NK-92 (cell line): ENCODE measurements around the gene POLR3F.
"Not testable (repeated sequence)": the region's sequence is repeated elsewhere in the genome, so short reads cannot be mapped to it uniquely, and the experiment has no call there.

Experiments
- DNase-seq: peaks from one replicate; lab custom pipeline; 2025; ENCODE audit not compliant: unreplicated experiment; lab: John Stamatoyannopoulos, UW

Gene POLR3F, protein sequence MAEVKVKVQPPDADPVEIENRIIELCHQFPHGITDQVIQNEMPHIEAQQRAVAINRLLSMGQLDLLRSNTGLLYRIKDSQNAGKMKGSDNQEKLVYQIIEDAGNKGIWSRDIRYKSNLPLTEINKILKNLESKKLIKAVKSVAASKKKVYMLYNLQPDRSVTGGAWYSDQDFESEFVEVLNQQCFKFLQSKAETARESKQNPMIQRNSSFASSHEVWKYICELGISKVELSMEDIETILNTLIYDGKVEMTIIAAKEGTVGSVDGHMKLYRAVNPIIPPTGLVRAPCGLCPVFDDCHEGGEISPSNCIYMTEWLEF

DNA sequence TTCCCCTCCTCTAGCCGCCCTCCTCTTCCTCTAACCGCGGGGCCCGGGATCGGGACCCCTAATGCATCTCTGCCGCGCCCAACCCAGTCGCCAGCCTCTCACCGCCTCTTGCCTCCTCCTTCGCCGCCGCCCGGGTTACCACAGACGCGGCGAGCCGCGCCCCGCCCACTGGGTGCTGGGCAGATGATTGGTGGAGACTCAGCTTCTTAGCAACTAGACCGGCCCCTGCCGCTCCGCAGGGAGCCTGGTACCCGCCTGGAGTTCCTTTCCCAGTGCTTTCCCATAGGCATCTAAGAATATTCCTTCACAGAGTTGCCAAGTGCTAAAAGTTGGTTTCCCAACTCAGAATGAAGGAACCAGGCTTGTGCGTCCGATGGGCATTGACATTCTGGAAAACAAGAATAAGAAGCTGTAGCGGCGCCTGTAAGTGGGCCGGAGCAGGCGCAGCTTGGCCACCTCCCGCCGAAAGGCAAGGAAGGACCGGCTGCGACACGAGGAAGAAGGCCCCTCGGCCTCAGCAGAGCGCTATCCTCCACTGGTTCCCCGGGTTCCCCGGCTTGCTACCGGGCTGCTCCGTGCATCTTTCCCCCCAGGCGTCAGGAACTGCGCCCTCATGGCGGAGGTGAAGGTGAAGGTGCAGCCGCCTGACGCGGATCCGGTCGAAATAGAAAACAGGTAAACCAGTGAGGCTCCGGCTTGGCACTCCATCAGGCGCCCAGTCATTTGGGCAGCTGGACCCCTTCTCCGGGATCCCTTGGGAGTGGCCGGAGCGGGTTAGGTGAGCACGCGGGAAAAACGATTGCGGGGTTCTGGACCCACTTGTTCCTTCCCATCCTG, at the start of gene POLR3F, which contains the start of gene DZANK1:
Gene POLR3F (plus strand): TSS at position 497 of the 837 bp plus-strand sequence. CDS start 117 bp downstream, at position 614.
Gene DZANK1 (minus strand): TSS at position 137 of the 837 bp plus-strand sequence. CDS start 1,672 bp downstream, outside the sequence.
- DNase-seq: peak; percentile 32

DNA sequence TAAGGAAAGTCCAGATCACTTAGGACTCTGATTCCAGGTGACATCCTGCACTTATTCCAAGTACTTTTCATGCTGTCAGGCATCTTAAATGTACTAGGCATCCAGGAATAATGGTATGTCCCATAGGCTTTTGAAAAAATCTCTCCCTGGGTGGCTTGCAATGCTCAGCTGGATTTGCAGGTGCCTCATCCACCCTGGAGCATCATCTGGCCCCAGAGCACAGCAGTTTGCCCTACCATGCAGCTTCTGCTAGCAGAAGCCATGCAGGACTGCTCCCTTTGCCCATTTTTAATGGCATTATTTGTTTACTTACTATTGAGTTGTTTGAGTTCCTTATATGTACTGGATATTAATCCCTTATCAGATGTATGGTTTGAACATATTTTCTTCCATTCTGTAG, 45.6 kb upstream of the POLR3F start:
- DNase-seq: no peak

DNA sequence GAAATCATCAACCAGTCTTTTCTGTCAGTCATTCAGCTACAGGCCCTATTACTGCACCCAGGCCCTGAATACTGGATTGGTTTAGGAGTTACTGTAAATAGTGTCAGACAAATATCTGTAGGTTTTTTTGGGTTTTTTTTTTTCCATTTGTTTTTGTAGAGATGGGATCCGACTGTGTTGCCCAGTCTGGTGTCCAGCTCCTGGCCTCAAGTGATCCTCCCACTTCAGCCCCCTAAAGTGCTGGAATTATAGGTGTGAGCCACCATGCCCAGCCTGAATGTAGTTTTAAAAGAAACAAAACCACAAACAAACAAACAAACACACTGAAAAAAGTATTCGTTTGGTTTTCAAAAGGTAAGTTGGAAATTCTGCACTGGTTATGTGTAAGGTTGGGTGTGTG, 40.0 kb upstream of the POLR3F start:
- no peak for DNase-seq

DNA sequence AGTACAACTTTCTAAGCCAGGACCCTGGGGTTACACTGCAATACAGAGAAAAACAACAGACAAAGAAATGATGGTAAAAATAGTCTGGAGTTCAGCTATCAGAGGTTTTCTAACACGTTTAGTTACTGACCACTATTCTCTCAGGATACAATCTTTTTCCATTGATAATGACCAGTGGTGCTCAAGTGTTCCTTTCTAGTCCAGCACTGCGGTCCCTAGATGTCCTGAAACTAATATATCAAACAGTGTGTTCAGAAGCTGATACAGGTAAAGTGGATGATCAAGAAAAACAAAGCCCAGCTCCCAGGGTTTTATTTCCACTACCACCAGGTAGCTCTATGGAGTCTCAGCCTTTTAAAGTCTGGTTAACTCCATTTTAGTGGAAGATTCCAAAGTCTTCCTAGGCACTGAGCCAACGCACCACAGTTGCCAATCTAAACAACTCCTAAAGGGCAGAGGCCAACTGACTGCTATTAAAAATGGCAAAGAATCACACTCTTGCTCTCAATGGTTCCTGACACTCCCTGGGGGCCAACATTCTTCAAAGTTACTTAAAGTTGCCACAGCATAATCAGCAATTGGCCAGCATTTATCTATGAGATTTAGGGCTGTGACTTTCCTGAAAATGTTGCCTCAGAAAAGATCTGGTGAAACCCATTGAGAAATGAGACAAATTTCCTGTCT, 38.6 kb upstream of the POLR3F start:
- DNase-seq: no peak

DNA sequence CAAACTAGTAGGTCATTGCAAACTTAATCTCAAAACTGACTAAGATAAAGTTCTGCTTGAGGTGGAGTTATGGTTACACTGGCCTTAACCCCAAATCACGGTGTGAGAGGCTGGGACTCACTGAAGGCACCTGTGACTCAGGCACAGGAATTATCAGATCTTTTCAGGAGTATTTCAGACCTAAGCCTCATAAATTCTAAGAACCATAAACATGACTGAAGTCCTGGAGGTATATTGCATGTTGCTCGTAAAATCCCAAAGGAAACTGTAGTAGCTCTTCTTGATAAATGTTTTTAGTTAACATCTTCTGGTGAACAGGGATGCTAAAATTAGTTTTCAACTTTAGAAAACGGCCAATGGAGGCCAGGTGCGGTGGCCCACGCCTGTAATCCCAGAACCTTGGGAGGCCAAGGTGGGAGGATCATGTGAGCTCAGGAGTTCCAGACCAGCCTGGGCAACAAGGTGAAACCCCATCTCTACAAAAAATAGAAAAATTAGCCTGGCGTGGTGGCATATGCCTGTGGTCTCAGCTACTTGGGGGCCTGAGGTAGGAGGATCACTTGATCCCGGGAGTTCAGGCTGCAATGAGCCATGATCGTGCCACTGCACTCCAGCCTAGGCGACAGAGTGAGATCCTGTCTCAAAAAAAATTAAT, 36.9 kb upstream of the POLR3F start:
- no peak for DNase-seq

DNA sequence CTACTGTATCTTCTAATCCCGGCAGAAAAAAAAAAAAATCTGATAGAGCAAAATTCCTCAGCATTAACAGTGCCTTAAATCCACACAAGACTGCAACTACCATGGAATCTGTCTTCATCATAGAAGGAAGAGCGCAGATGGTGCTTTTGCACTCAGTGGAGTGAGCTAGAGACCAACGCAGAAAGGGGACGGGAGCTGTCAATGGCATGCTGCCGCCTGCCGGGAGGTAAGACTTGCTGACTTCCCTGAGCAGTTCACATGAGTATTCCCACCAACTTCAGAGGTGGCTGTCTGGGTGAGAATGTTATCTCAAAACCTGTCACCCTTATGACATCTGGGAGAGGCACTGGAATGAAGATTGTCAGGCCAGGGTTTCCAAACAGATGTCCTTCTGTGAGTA, 36.0 kb upstream of the POLR3F start:
- DNase-seq: no peak

DNA sequence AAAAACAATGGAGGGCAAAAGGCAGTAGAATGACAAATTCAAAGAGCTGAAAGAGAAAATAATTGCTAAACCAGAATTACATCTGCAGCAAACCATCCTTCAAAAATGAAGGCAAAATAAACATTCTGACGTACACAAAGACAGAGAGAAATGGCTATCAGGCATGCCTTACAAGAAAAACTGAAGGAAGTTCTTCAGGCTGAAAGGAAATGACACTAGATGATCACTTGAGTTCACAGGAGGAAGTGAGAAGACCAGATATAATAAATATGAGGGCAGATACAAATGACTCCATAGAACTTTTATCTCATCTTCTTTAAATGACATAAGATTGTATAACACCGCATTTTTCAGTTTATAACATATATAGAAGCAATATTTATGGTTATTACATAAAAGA, 30.3 kb upstream of the POLR3F start:
- no peak for DNase-seq

DNA sequence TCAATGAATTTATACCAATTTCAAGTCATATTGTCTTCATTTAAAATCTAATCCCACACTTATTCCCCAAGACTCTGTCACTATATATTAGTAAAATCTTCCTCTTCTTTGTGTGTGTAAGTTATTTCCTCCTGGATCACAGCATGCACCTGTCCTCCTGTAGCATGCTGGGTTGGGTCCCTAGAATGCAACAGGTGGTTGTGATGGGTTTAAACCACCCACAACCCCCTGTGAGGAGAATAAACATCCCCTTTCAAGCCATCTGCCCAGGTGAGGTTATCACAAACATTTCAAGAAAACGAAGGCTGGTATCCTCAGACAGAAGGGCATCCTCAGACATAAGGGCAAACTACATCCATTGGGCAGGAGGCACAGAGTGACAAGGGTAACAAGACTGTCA, 26.8 kb upstream of the POLR3F start:
- DNase-seq: no peak

DNA sequence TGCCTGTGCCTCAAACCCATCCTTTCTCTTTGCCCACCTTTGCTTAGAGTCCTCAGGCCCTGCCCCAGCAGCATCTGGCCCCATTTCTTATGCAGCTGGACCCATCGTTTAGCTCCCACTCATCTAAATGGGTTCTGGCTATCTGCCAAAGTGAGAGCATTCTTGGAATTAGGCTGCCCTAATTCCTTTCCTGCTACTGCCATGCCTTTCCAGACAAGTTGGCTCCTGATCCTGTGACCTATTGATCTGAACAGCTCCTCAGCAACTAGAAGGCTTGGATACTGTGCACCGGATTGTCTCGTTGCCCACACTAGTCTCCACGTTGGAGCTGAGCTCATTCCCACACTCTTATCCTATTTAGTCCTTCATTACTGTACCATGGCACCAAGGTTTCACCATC, 23.3 kb upstream of the POLR3F start:
- DNase-seq: no peak

DNA sequence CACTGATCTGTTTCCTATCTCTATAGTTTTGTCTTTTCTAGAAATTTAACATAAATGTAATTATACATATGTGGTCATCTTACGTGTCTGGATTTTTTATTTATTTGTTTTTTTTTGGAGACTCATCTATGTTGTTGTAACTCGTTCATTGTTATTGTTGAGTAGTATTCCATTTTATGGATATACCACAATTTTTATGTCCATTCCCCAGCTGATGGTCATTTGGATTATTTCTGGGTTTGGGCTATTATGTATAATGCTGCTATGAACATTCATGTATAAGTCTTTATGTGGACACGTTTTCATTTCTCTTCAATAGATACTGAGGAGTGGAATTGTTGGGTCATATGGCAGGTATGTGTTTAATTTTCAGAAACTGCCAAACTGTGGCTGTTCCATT, 10.6 kb upstream of the POLR3F start:
- no peak for DNase-seq

DNA sequence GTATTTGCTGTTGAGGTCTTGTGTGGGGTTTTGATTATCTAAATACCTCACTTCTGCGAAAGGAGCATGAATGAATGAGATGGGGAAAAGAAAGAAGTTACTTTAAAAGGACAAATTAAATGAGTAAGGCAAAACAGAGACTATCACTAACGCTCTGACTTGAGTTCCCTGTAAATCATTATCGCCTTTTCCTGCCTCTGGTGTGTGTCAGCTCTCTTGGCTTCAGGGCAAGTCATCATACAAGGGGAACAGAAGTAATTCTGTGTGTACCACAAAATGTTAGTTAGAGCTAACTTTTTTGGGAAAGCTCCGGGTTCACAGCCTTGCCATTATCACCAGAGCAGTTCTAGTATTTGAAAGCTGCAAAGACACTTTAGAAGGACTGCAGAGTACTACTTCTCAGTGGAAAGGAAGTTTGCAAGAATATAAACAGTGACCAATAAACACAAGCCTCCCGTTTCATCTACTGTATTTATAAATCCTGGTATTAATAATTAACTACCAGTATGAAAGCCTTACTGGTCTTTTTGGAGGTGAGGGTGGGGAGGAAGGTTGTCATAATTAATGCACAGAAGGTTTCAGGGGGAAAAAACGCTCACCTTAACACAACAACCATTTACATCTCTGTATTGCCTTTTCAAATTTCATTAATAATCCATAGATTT, 1.5 kb upstream of the POLR3F start:
- DNase-seq: no peak

DNA sequence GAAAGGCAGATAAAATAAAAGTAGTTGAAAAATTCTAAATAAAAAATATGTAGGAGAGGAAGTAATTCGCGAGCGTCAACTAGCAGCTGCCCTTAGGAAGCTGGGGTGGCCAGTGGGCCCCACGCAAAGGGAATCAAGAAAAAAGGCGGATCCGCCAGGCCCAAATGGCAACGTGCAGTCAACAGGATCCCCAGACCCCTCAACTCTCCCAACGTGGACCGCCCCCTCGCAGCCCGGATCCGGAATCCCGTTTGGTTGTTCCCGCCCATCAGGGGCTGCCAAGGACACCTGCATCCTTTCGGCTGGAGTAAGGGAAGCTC, 656 bp upstream of the POLR3F start:
- no peak for DNase-seq

DNA sequence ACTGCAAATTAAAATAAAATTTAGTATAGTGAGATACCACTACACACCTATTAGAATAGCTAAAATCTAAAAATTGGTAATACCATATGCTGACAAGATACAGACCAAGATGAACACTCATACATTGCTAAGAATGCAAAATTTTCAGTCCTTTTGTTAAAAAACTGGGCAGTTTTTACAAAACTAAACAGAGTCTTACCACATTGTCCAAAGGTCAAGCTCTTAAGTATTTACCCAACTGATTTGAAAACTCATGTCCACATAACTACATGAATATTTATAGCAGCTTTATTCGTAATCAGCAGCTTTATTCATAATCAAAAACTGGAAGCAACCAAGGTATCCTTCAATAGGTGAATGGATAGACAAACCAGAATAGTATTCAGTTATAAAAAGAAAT, 10.0 kb downstream of the POLR3F start:
- DNase-seq: no peak

DNA sequence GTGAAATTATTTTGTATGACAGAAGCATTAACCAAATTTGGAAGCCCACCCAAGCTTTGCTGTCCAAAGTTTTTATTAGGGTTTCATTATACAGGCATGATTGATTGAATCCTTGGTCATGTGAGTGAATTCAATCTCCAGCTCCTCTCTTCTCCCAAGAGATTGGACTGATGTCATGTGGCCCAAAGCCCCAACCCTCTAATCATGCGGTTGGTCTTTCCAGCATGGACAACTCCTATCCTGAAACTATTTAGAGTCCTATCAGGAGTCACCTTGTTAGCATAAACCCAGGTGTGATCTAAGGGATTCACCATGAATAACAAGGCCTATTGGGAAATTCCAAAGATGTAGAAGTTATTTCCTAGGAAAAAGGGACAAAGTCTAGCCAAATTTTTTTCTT, 10.6 kb downstream of the POLR3F start:
- no peak for DNase-seq

DNA sequence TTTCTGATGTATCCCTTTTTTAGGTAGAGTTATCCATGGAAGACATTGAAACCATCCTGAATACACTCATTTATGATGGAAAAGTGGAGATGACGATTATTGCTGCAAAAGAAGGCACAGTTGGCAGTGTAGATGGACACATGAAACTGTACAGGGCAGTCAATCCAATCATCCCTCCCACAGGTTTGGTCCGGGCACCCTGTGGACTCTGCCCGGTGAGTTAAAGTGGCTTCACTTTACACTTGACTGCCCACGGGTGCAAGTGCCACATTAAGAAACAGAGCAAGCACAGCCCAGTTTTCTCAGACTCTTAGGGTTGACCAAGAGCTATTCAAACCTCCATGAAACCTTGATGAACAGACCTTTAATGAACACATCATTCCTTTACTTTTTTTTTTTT, 14.4 kb downstream of the POLR3F start:
- no peak for DNase-seq

DNA sequence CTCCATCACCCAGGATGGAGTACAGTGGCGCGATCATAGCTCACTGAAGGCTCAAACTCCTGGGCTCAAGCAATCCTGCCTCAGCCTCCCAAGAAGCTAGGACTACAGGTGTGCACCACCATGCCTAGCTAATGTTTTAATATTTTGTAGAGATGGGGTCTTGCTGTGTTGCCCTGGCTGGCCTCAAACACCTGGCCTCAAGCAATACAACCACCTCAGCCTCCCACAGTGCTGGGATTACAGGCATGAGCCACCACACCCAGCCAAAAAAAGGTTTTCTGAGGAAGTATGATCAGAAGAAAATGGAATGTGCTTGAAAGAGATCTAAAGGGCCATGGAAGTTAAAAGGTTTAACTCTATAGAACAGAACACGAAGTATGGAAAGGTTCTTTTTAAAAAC, 21.1 kb downstream of the POLR3F start:
- no peak for DNase-seq

DNA sequence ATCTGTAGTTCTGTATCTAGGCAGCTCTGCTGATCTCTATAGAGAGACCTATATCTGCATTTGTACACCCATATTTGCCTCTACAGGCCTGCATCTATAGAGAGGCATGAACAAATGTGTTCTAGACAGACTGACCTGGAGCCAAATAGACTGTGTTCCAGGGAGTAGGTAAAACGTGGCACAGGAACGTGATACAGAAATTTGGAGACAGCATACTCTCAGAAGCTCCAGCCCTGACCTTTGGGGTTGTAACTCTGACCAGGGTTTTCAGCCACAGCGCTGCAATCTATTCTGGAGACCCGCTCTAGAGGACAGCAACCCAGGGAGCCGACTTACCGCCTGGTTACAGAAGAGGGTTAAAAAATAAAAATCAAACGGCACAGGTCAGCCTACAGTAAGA, 28.9 kb downstream of the POLR3F start:
- DNase-seq: no peak

DNA sequence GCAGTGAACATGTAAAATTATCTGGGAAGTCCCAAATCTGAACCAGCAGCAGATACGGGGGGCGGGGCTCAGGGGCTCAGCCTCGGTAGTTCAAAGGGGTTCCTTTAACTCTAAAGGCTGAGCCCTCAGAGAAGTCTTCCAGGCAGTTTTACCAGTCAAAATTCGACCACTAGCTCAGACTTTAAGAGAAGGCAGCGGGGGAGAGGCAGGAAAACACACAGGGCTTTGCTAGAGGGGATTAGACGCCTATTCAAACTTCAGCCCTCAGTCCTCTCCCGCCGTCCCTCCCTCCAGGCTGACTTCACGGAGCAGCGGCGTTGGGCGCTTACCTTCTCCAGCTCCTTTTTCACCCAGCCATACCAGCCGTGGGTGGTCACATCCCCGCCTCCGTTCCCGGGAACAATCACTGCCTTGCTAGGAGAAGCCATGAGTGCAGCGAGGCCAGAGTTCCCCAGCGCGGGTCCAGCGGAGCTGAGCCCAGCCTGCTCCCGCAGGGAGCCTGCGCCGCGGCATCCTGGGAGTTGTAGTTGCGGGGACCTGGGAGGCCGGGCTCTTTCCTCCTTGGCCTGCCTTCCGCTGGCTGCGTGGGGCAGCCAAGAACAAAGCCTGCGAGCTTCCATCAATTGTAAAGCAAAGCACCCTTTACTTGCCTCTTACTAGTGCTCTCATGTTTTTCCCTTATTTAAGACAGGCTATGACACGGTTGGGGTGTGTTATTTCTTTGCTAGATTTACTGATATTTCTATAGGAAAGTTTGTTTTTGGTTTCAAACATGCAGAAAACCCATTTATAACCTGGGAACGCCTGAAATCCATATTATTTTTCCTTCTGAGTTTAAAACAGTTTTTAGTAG, 29.8 kb downstream of the POLR3F start, which contains the start of gene RBBP9:
Gene RBBP9 (minus strand): TSS at position 486 of the 853 bp plus-strand sequence. CDS start 58 bp downstream, at position 428.
- no peak for DNase-seq

DNA sequence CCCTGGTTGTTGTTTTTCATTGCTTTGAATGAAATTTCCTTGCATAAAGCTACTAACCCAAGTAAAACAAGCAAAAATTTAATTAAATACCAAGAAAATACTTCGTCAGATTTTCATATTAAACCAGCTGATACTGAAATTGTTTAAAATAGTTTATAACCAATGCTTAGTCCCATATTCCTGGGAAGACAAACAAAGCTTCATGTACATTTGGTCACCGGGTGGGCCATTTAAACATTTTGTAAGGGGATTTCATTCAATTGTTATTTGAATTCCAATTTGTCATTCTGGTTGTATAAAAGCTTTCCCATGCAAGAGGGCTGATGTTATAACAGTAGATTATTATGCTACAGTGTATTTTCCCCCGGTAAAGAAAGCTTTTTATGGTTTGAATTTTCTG, 30.4 kb downstream of the POLR3F start:
- no peak for DNase-seq

DNA sequence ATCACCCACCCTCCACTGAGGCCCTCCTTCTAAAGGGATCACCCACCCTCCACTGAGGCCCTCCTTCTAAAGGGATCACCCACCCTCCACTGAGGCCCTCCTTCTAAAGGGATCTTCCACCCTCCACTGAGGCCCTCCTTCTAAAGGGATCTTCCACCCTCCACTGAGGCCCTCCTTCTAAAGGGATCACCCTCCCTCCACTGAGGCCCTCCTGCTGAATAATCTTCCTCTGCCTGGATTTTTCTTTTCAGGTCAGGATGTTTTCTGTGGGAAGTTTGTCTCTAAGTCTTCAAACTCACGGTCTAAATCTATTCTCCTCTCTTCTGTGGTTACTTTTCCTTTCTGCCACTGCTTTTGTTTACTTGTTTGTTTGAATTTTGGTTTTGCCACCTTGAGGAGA, 34.5 kb downstream of the POLR3F start:
- not testable (repeated sequence) for DNase-seq
